Measurements from ENCODE around the gene OBP2A.
A peak's percentile ranks its signal among the peaks of the same experiment; 100 is the strongest.

Gene OBP2A

DNA sequence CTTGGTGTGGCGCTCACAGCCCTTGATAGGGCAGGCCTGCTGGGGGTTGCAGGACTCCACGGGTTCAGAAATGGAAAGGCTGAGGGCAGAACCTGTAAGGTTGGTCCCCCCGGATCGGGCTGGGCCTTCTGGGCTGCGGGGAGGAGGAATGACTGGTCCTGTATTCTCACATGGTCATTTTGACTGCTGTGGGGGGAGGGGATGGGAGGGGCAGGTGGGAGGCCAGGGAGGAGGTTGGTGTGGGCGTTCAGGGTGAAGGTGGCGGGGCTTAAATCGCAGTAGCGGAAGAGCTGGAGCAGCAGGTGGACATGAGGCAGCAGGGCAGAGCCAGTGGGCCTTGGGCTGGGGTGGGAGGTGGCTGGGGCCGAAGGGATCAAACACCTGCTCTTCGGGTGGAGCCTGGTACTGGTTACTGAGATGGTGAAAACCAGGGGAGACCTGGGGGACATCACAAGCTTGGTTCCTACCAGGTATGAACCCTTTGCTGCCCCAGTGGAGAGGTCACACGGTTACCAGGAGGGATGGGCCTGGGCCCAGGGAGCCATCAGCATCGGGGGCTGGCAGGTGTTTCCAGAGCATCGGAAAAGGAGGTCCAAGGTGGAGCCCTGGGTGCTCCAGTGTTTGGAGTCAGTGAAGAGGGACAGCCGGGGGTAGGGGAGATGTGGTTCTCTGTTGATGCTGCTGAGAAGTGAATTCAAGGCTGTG, 43.6 kb upstream of the OBP2A start:
- no peaks in the 10 kb centered on the region; the same call in 1 of the 2 replicates for H4K20me1 ChIP-seq (ENCODE audit: insufficient read depth, low read length)
- DNase-seq, result no peak
- peaks cover 22% of the 10 kb centered on the region for H3K27me3 ChIP-seq (replicated peaks; ENCODE audit: insufficient read depth, low read length)
- H3K9ac ChIP-seq (ENCODE audit: low read length), result 0 out of 2 replicates have a peak overlapping the region, but pooled peaks have one; percentile 89
- H3K27ac ChIP-seq (ENCODE audit: low read length), result no peak overlapping the region
- no peaks in the 10 kb centered on the region for H3K9me3 ChIP-seq (replicated peaks; ENCODE audit: insufficient read depth, low read length)
- no peaks in the 10 kb centered on the region for H3F3A ChIP-seq (ENCODE audit: insufficient read depth, low read length)
- no peak overlapping the region for H2AFZ ChIP-seq (ENCODE audit: low read length)
- TF ChIP-seq EZH2 (optimal IDR thresholded peaks at IDR 0.05; ENCODE audit: low read depth, low read length), result no peak
- TF ChIP-seq EZH2phosphoT487 (IDR thresholded peaks at IDR 0.05; ENCODE audit: low read length), result no peak
- TF ChIP-seq, protein P1, sequence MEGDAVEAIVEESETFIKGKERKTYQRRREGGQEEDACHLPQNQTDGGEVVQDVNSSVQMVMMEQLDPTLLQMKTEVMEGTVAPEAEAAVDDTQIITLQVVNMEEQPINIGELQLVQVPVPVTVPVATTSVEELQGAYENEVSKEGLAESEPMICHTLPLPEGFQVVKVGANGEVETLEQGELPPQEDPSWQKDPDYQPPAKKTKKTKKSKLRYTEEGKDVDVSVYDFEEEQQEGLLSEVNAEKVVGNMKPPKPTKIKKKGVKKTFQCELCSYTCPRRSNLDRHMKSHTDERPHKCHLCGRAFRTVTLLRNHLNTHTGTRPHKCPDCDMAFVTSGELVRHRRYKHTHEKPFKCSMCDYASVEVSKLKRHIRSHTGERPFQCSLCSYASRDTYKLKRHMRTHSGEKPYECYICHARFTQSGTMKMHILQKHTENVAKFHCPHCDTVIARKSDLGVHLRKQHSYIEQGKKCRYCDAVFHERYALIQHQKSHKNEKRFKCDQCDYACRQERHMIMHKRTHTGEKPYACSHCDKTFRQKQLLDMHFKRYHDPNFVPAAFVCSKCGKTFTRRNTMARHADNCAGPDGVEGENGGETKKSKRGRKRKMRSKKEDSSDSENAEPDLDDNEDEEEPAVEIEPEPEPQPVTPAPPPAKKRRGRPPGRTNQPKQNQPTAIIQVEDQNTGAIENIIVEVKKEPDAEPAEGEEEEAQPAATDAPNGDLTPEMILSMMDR (IDR thresholded peaks at IDR 0.05; ENCODE audit: low read length), result no peak
- peak overlapping the region; percentile 90; the same call in 1 of the 2 replicates for H3K4me3 ChIP-seq (ENCODE audit: low read length)
- peaks cover 3% of the 10 kb centered on the region; the same call in 1 of the 2 replicates for H3K36me3 ChIP-seq (replicated peaks; ENCODE audit: insufficient read depth, low read length)
- no peaks in the 10 kb centered on the region for H3K9me2 ChIP-seq (replicated peaks; ENCODE audit: insufficient read depth, low read length)
- H3K4me1 ChIP-seq (ENCODE audit: low read length), result peaks cover 10% of the 10 kb centered on the region
- peak overlapping the region; percentile 97 for H3K4me2 ChIP-seq (ENCODE audit: low read depth, low read length)
- peaks cover 33% of the 10 kb centered on the region for H3K79me2 ChIP-seq (ENCODE audit: low read length)

DNA sequence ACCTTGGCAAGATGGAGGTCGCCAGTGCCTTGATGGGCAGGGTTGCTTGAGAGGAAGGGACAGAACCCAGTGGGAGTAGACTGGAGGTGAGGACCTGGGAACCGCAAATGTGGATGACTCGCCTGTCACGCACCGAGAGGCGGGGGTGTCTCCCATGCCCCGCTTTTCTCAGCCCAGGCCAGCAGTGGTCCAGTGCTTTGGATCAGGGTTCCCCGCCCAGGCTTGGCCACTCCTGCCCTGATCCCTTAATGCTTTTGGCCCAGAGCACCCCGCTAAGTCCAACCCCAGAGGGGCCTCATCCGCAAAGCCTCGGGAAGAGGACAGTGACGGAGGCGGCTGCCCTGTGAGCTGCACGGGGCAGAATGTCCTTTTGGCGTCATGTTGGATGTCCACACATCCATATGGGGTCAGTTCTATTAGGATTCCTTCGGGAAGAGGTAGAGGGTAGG, 43.0 kb upstream of the OBP2A start:
- H3K79me2 ChIP-seq (ENCODE audit: low read length), result peaks cover 33% of the 10 kb centered on the region
- H2AFZ ChIP-seq (ENCODE audit: low read length), result no peak overlapping the region
- H3K27me3 ChIP-seq (replicated peaks; ENCODE audit: insufficient read depth, low read length), result peaks cover 17% of the 10 kb centered on the region
- no peaks in the 10 kb centered on the region for H3K9me2 ChIP-seq (replicated peaks; ENCODE audit: insufficient read depth, low read length)
- no peak for DNase-seq
- TF ChIP-seq, protein P1 (IDR thresholded peaks at IDR 0.05; ENCODE audit: low read length), result no peak
- TF ChIP-seq EZH2 (optimal IDR thresholded peaks at IDR 0.05; ENCODE audit: low read depth, low read length), result no peak
- TF ChIP-seq EZH2phosphoT487 (IDR thresholded peaks at IDR 0.05; ENCODE audit: low read length), result no peak
- H3K4me1 ChIP-seq (ENCODE audit: low read length), result peaks cover 10% of the 10 kb centered on the region
- no peaks in the 10 kb centered on the region for H3F3A ChIP-seq (ENCODE audit: insufficient read depth, low read length)
- H3K4me3 ChIP-seq (ENCODE audit: low read length), result no peak overlapping the region
- no peaks in the 10 kb centered on the region; the same call in 1 of the 2 replicates for H4K20me1 ChIP-seq (ENCODE audit: insufficient read depth, low read length)
- H3K4me2 ChIP-seq (ENCODE audit: low read depth, low read length), result no peak overlapping the region
- H3K27ac ChIP-seq (ENCODE audit: low read length), result no peak overlapping the region
- H3K36me3 ChIP-seq (replicated peaks; ENCODE audit: insufficient read depth, low read length), result peaks cover 3% of the 10 kb centered on the region; the same call in 1 of the 2 replicates
- no peaks in the 10 kb centered on the region for H3K9me3 ChIP-seq (replicated peaks; ENCODE audit: insufficient read depth, low read length)
- H3K9ac ChIP-seq (ENCODE audit: low read length), result no peak overlapping the region

DNA sequence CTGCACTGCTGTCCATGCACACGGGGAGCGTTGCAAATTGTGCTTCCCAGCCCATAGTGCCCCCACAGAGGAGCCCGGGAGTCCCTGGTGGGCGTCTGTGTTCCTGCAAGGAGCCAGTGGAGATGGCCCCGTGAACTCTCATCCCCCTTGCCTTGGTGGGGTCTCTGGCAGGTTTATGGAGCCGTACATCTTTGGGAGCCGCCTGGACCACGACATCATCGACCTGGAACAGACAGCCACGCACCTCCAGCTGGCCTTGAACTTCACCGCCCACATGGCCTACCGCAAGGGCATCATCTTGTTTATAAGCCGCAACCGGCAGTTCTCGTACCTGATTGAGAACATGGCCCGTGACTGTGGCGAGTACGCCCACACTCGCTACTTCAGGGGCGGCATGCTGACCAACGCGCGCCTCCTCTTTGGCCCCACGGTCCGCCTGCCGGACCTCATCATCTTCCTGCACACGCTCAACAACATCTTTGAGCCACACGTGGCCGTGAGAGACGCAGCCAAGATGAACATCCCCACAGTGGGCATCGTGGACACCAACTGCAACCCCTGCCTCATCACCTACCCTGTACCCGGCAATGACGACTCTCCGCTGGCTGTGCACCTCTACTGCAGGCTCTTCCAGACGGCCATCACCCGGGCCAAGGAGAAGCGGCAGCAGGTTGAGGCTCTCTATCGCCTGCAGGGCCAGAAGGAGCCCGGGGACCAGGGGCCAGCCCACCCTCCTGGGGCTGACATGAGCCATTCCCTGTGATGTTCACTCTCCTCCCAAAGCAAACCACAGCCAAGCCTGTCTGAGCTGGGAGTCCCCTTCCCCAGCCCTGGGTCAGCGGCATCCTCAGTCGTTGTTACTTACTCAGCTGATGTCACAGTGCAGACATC, 42.3 kb upstream of the OBP2A start:
- H3K9me2 ChIP-seq (replicated peaks; ENCODE audit: insufficient read depth, low read length), result no peaks in the 10 kb centered on the region
- peaks cover 10% of the 10 kb centered on the region for H3K27me3 ChIP-seq (replicated peaks; ENCODE audit: insufficient read depth, low read length)
- H3K79me2 ChIP-seq (ENCODE audit: low read length), result peaks cover 33% of the 10 kb centered on the region
- TF ChIP-seq EZH2phosphoT487 (IDR thresholded peaks at IDR 0.05; ENCODE audit: low read length) (no peak), EZH2 (optimal IDR thresholded peaks at IDR 0.05; ENCODE audit: low read depth, low read length) (no peak)
- no peaks in the 10 kb centered on the region for H3K9me3 ChIP-seq (replicated peaks; ENCODE audit: insufficient read depth, low read length)
- peaks cover 3% of the 10 kb centered on the region; the same call in 1 of the 2 replicates for H3K36me3 ChIP-seq (replicated peaks; ENCODE audit: insufficient read depth, low read length)
- no peak overlapping the region for H2AFZ ChIP-seq (ENCODE audit: low read length)
- H4K20me1 ChIP-seq (ENCODE audit: insufficient read depth, low read length), result no peaks in the 10 kb centered on the region; the same call in 1 of the 2 replicates
- no peak overlapping the region for H3K27ac ChIP-seq (ENCODE audit: low read length)
- peaks cover 10% of the 10 kb centered on the region for H3K4me1 ChIP-seq (ENCODE audit: low read length)
- no peak overlapping the region for H3K4me2 ChIP-seq (ENCODE audit: low read depth, low read length)
- H3K4me3 ChIP-seq (ENCODE audit: low read length), result no peak overlapping the region
- H3F3A ChIP-seq (ENCODE audit: insufficient read depth, low read length), result no peaks in the 10 kb centered on the region
- no peak for DNase-seq
- H3K9ac ChIP-seq (ENCODE audit: low read length), result no peak overlapping the region
